A673 (cell line): ENCODE measurements around the gene NMUR1. TPM values are rescaled to one million over a fixed set of nuclear protein-coding genes. Genes with fewer than 3 reads are reported as not detected.
"Not testable (repeated sequence)": the region's sequence is repeated elsewhere in the genome, so short reads cannot be mapped to it uniquely, and the experiment has no call there.

Experiments used
- BruUV-seq: library from RNA; stranded (reverse); fragments of 400-500 nt; replicated peaks from 2 replicates; lab custom pipeline; 2021; lab: Mats Ljungman, UMichigan
- CTCF ChIA-PET: fragments of 300-600 bp; sonication (Branson Sonifier 250); formaldehyde crosslinking; loops from one replicate; lab custom pipeline; 2022; ENCODE audit warnings: antibody characterized with exemption; lab: Charles Lee
- POLR2A ChIA-PET: fragments of 300-600 bp; sonication (Branson Sonifier 250); formaldehyde crosslinking; loops from one replicate; lab custom pipeline; 2022; ENCODE audit warnings: antibody characterized with exemption; ENCODE audit not compliant: low non-redundant PET; lab: Charles Lee
- DNase-seq: peaks from one replicate; pipeline ENCODE4 v3.0.0-alpha.2; 2015; ENCODE audit warnings: low spot score
- H3K27ac ChIP-seq: fragments of 200-600 bp; sonication (generic); 2 replicates; pipeline ENCODE4 v1.5.1; 2016; ENCODE audit warnings: mixed run types, low read depth, mild to moderate bottlenecking, mixed read lengths, antibody characterized with exemption, low read length; ENCODE audit not compliant: poor library complexity, severe bottlenecking
- H3K27me3 ChIP-seq: fragments of 200-600 bp; sonication (generic); replicated peaks from 2 replicates; pipeline ENCODE4 v1.6.1; 2017; ENCODE audit warnings: mixed run types, low read depth, mild to moderate bottlenecking, mixed read lengths, antibody characterized with exemption, low read length; ENCODE audit not compliant: insufficient read depth, poor library complexity
- H3K36me3 ChIP-seq: fragments of 200-600 bp; sonication (generic); 2 replicates; pipeline ENCODE4 v1.6.1; 2016; ENCODE audit warnings: mixed run types, mild to moderate bottlenecking, mixed read lengths, antibody characterized with exemption, low read length; ENCODE audit not compliant: insufficient read depth, poor library complexity, severe bottlenecking
- H3K4me1 ChIP-seq: fragments of 200-600 bp; sonication (generic); 2 replicates; pipeline ENCODE4 v1.6.1; 2017; ENCODE audit warnings: mixed run types, mild to moderate bottlenecking, mixed read lengths, antibody characterized with exemption, low read length; ENCODE audit not compliant: insufficient read depth, poor library complexity, severe bottlenecking
- H3K4me3 ChIP-seq: fragments of 200-600 bp; sonication (generic); 2 replicates; pipeline ENCODE4 v1.5.1; 2016; ENCODE audit warnings: low read depth, mixed run types, mild to moderate bottlenecking, mixed read lengths, low read length; ENCODE audit not compliant: poor library complexity, severe bottlenecking
- H3K9me3 ChIP-seq: fragments of 200-600 bp; sonication (generic); 2 replicates; pipeline ENCODE4 v1.6.1; 2016; ENCODE audit warnings: mixed run types, low read depth, mild to moderate bottlenecking, mixed read lengths, antibody characterized with exemption, low read length; ENCODE audit not compliant: poor library complexity, severe bottlenecking
- CTCF ChIP-seq: fragments of 300-800, 200-600 bp; sonication (generic); conservative IDR thresholded peaks from 2 replicates; pipeline ENCODE4 v1.5.1; 2017; ENCODE audit warnings: low read depth, mild to moderate bottlenecking, antibody characterized with exemption, low read length, moderate library complexity, mixed read lengths
- EZH2 ChIP-seq: fragments of 200-600 bp; sonication (generic); IDR thresholded peaks from 2 replicates; pipeline ENCODE4 v1.6.1; 2017; ENCODE audit warnings: borderline replicate concordance, low read depth, mild to moderate bottlenecking, mixed read lengths, antibody characterized with exemption, low read length; ENCODE audit not compliant: poor library complexity, severe bottlenecking
- intact Hi-C: fragments of 100-400 bp; cut with micrococcal nuclease; formaldehyde crosslinking; loops from one replicate; pipeline ENCODE4 v1.10.0; 2022; ENCODE audit not compliant: unreplicated experiment
- total RNA-seq: library from RNA; stranded (reverse); gene quantifications from 2 replicates; pipeline ENCODE4 v1.2.3, GENCODE V29; 2021

The NMUR1 gene
- total RNA-seq, 1 experiment from 2014 or later = not detected

GRCh38 chr2:231571661-231572191 is 41.5 kb upstream of the NMUR1 start:
- no peak overlapping the region for H3K4me3 ChIP-seq
- CTCF ChIA-PET = no interaction called here
- H3K27ac ChIP-seq = no peak overlapping the region
- no peak for TF ChIP-seq CTCF
- no peak for TF ChIP-seq EZH2
- intact Hi-C loops = no loop called here
- POLR2A ChIA-PET = no interaction called here
- H3K9me3 ChIP-seq = no peaks in the 10 kb centered on the region
- H3K27me3 ChIP-seq = no peaks in the 10 kb centered on the region
- no peaks in the 10 kb centered on the region for H3K4me1 ChIP-seq
- BruUV-seq = no TSS peak
- no peak for DNase-seq
- H3K36me3 ChIP-seq = no peaks in the 10 kb centered on the region

- POLR2A ChIA-PET, H3K4me1 ChIP-seq, H3K9me3 ChIP-seq, intact Hi-C loops, H3K36me3 ChIP-seq, CTCF ChIA-PET, BruUV-seq, H3K27ac ChIP-seq, DNase-seq, H3K27me3 ChIP-seq, H3K4me3 ChIP-seq: not testable (repeated sequence)
These were observed 40.7 kb upstream of the NMUR1 start for GRCh38 chr2:231570915-231571314.

GRCh38 chr2:231568785-231569435 is 38.7 kb upstream of the NMUR1 start:
- ChIA-PET CTCF (interaction anchor here (0.5 kb wide), 1 partner anchor 858 kb away, joined by 6 read pairs; no protein-coding TSS in a partner anchor), POLR2A (no interaction called here)
- BruUV-seq = no TSS peak
- H3K4me1 ChIP-seq = no peaks in the 10 kb centered on the region
- no peaks in the 10 kb centered on the region for H3K36me3 ChIP-seq
- DNase-seq = no peak
- no peaks in the 10 kb centered on the region for H3K9me3 ChIP-seq
- no peak overlapping the region for H3K27ac ChIP-seq
- no peak for TF ChIP-seq CTCF
- TF ChIP-seq EZH2 = no peak
- intact Hi-C loops = loop anchor here (10.0 kb wide), 1 partner anchor 344 kb away; no protein-coding TSS in a partner anchor
- H3K27me3 ChIP-seq = no peaks in the 10 kb centered on the region
- H3K4me3 ChIP-seq = no peak overlapping the region
